H1 (cell line): ENCODE measurements around the gene GABRA1. TPM values are rescaled to one million over a fixed set of nuclear protein-coding genes. Genes with fewer than 3 reads are reported as not detected.

Source experiments
- CTCF ChIA-PET: fragments of 300-600 bp; sonication (Branson Sonifier 250); formaldehyde crosslinking; loops from one replicate; lab custom pipeline; 2021; ENCODE audit not compliant: partially characterized antibody; lab: Charles Lee
- POLR2A ChIA-PET: fragments of 300-600 bp; sonication (Branson Sonifier 250); formaldehyde crosslinking; loops from one replicate; lab custom pipeline; 2021; ENCODE audit warnings: inconsistent platforms; ENCODE audit not compliant: partially characterized antibody; lab: Charles Lee
- DNase-seq, 2 experiments: peaks; one replicate each; pipeline versions ENCODE4 v3.0.0 to v3.0.0-alpha.2; 2010 to 2022; ENCODE audit warnings: low spot score in 2 of 2, low read depth in 1 of 2, mixed read lengths in 1 of 2
- FAIRE-seq: peaks from 2 replicates; lab custom pipeline; 2011; peaks lifted over from hg19 to GRCh38; lab: Jason Lieb, UNC
- H2AFZ ChIP-seq: 2 replicates; pipeline ENCODE4 v1.8.1; 2012; ENCODE audit warnings: low read length, inconsistent platforms
- H2AK5ac ChIP-seq: 2 replicates; pipeline ENCODE4 v1.6.1; 2013; ENCODE audit warnings: low read depth, low read length
- H2BK120ac ChIP-seq: replicated peaks from 2 replicates; pipeline ENCODE3; 2013; ENCODE audit warnings: low read depth, low read length, inconsistent platforms
- H2BK12ac ChIP-seq: 2 replicates; pipeline ENCODE4 v1.6.1; 2013; ENCODE audit warnings: low read depth, low read length
- H2BK15ac ChIP-seq: 2 replicates; pipeline ENCODE4 v1.6.1; 2013; ENCODE audit warnings: low read length
- H2BK20ac ChIP-seq: 2 replicates; pipeline ENCODE4 v1.6.1; 2013; ENCODE audit warnings: low read length
- H2BK5ac ChIP-seq: 2 replicates; pipeline ENCODE4 v1.6.1; 2013; ENCODE audit warnings: low read depth, low read length
- H3K14ac ChIP-seq: 2 replicates; pipeline ENCODE4 v1.6.1; 2013; ENCODE audit warnings: inconsistent platforms; ENCODE audit not compliant: insufficient read length
- H3K18ac ChIP-seq: 2 replicates; pipeline ENCODE4 v1.6.1; 2013; ENCODE audit warnings: low read length; ENCODE audit errors: extremely low read depth
- H3K23ac ChIP-seq: 2 replicates; pipeline ENCODE4 v1.6.1; 2013; ENCODE audit warnings: inconsistent platforms; ENCODE audit not compliant: insufficient read length
- H3K23me2 ChIP-seq: 2 replicates; pipeline ENCODE4 v1.6.1; 2013; ENCODE audit warnings: low read depth, low read length
- H3K27ac ChIP-seq: 2 replicates; pipeline ENCODE4 v1.6.1; 2011; ENCODE audit warnings: low read depth, low read length, inconsistent platforms
- H3K27me3 ChIP-seq, 4 experiments: replicated peaks in 1 of 4; 1 replicate in 1 of 4; 2 replicates in 3 of 4; pipeline versions ENCODE4 v1.6.1 to v1.8.1; 2011 to 2013; ENCODE audit warnings: low read length in 3 of 4, mild to moderate bottlenecking in 3 of 4, inconsistent platforms in 2 of 4, mixed read lengths in 2 of 4, moderate library complexity in 1 of 4; ENCODE audit not compliant: control insufficient read depth in 3 of 4, insufficient read depth in 3 of 4; ENCODE audit errors: extremely low read depth in 1 of 4
- H3K36me3 ChIP-seq, 4 experiments: 2 replicates each; pipeline versions ENCODE4 v1.6.1 to v1.8.1; 2011 to 2013; ENCODE audit warnings: mild to moderate bottlenecking in 4 of 4, low read length in 3 of 4, moderate library complexity in 2 of 4, control low read depth in 1 of 4, inconsistent platforms in 1 of 4; ENCODE audit not compliant: insufficient read depth in 4 of 4, control insufficient read depth in 2 of 4
- H3K4ac ChIP-seq: replicated peaks from 2 replicates; pipeline ENCODE3; 2013; ENCODE audit warnings: low read length, low read depth, mixed read lengths, inconsistent platforms; ENCODE audit not compliant: insufficient read length
- H3K4me1 ChIP-seq, 4 experiments: replicated peaks in 1 of 4; 1 replicate in 1 of 4; 2 replicates in 3 of 4; pipeline versions ENCODE4 v1.6.1 to v1.8.1; 2011 to 2013; ENCODE audit warnings: low read length in 3 of 4, inconsistent platforms in 2 of 4, mixed read lengths in 1 of 4; ENCODE audit not compliant: insufficient read depth in 4 of 4, control insufficient read depth in 3 of 4
- H3K4me2 ChIP-seq, 2 experiments: 2 replicates each; pipeline versions ENCODE4 v1.6.1 to v1.8.1; 2011 to 2013; ENCODE audit warnings: low read depth in 2 of 2, low read length in 2 of 2, control low read depth in 1 of 2, inconsistent platforms in 1 of 2, mild to moderate bottlenecking in 1 of 2; ENCODE audit not compliant: insufficient read depth in 1 of 2
- H3K4me3 ChIP-seq, 4 experiments: fragments of 200-600, 300-600 bp in 1 of 4; sonication (generic), shearing (Covaris generic), sonication (Bioruptor Twin) in 1 of 4; 2 replicates each; pipeline versions ENCODE4 v1.5.1 to v1.8.1; 2011 to 2016; ENCODE audit warnings: low read length in 4 of 4, low read depth in 3 of 4, control low read depth in 2 of 4, inconsistent platforms in 2 of 4, mild to moderate bottlenecking in 2 of 4, mixed read lengths in 1 of 4, moderate library complexity in 1 of 4; ENCODE audit not compliant: insufficient read depth in 2 of 4; ENCODE audit errors: extremely low read depth in 1 of 4
- H3K56ac ChIP-seq: replicated peaks from 2 replicates; pipeline ENCODE3; 2013; ENCODE audit warnings: low read depth, mild to moderate bottlenecking, mixed read lengths, low read length, inconsistent platforms; ENCODE audit not compliant: insufficient read length
- H3K79me1 ChIP-seq: 2 replicates; pipeline ENCODE4 v1.6.1; 2013; ENCODE audit warnings: low read depth, low read length, control low read depth
- H3K79me2 ChIP-seq, 2 experiments: 2 replicates each; pipeline versions ENCODE4 v1.6.1 to v1.8.1; 2012 to 2013; ENCODE audit warnings: low read length in 2 of 2, mild to moderate bottlenecking in 2 of 2, inconsistent platforms in 1 of 2; ENCODE audit not compliant: insufficient read depth in 2 of 2, control insufficient read depth in 1 of 2
- H3K9ac ChIP-seq, 4 experiments: replicated peaks in 1 of 4; 1 replicate in 1 of 4; 2 replicates in 3 of 4; pipeline versions ENCODE4 v1.6.1 to v1.8.1; 2011 to 2013; ENCODE audit warnings: low read depth in 3 of 4, low read length in 3 of 4, control low read depth in 2 of 4, mild to moderate bottlenecking in 2 of 4, moderate library complexity in 2 of 4, inconsistent platforms in 1 of 4; ENCODE audit errors: extremely low read depth in 1 of 4
- H3K9me3 ChIP-seq, 2 experiments: 2 replicates each; pipeline versions ENCODE4 v1.6.1 to v1.8.1; 2012 to 2013; ENCODE audit warnings: mild to moderate bottlenecking in 2 of 2, moderate library complexity in 2 of 2, control low read depth in 1 of 2, inconsistent platforms in 1 of 2, low read depth in 1 of 2, low read length in 1 of 2, mixed read lengths in 1 of 2; ENCODE audit not compliant: insufficient read depth in 2 of 2
- H4K20me1 ChIP-seq, 2 experiments: replicated peaks in 1 of 2; 2 replicates each; pipeline versions ENCODE3 to v1.8.1; 2011 to 2013; ENCODE audit warnings: inconsistent platforms in 2 of 2, low read length in 2 of 2, mild to moderate bottlenecking in 1 of 2; ENCODE audit not compliant: insufficient read depth in 2 of 2, control insufficient read depth in 1 of 2
- H4K5ac ChIP-seq: 2 replicates; pipeline ENCODE4 v1.6.1; 2013; ENCODE audit warnings: low read length, low read depth, mixed read lengths, inconsistent platforms; ENCODE audit not compliant: insufficient read length
- H4K8ac ChIP-seq: 2 replicates; pipeline ENCODE4 v1.8.0; 2013; ENCODE audit warnings: mild to moderate bottlenecking, moderate library complexity, low read length, inconsistent platforms; ENCODE audit not compliant: insufficient read depth; ENCODE audit errors: extremely low read depth
- H4K91ac ChIP-seq: replicated peaks from 2 replicates; pipeline ENCODE3; 2013; ENCODE audit warnings: low read length, mixed read lengths, inconsistent platforms; ENCODE audit not compliant: insufficient read length
- ATF3 ChIP-seq: IDR thresholded peaks from 2 replicates; pipeline ENCODE4 v1.6.1; 2011; ENCODE audit warnings: low read depth, mild to moderate bottlenecking, low read length; ENCODE audit not compliant: insufficient read depth
- E2F6 ChIP-seq: IDR thresholded peaks from 2 replicates; pipeline ENCODE4 v1.6.1; 2012; ENCODE audit warnings: inconsistent platforms
- EZH2 ChIP-seq: fragments of 200-600 bp; sonication (generic); IDR thresholded peaks from 2 replicates; pipeline ENCODE4 v1.7.1; 2012; ENCODE audit warnings: low read depth, mild to moderate bottlenecking, moderate library complexity, low read length, inconsistent platforms; ENCODE audit not compliant: severe bottlenecking
- KDM5A ChIP-seq: fragments of 200-600 bp; IDR thresholded peaks from 2 replicates; pipeline ENCODE4 v1.7.1; 2012; ENCODE audit warnings: mild to moderate bottlenecking, low read length, inconsistent platforms, mixed read lengths
- RNF2 ChIP-seq: fragments of 200-900, 300-1000 bp; sonication (generic); IDR thresholded peaks from 2 replicates; pipeline ENCODE4 v1.7.1; 2016; ENCODE audit warnings: borderline replicate concordance, low read depth, mild to moderate bottlenecking, antibody characterized with exemption, low read length; ENCODE audit not compliant: poor library complexity, severe bottlenecking; ENCODE audit errors: missing control alignments
- SAP30 ChIP-seq: fragments of 300-600 bp; sonication (generic); IDR thresholded peaks from 2 replicates; pipeline ENCODE4 v1.7.1; 2012; ENCODE audit warnings: low read length, moderate library complexity, mild to moderate bottlenecking, inconsistent platforms; ENCODE audit not compliant: insufficient read depth, insufficient replicate concordance
- ZNF274 ChIP-seq: IDR thresholded peaks from 2 replicates; pipeline ENCODE4 v1.7.0; 2012; ENCODE audit warnings: low read length, borderline replicate concordance; ENCODE audit errors: extremely low read depth
- WGBS, 2 experiments: shearing (Covaris generic) in 1 of 2; methylation state at CpG; one replicate each; pipeline versions ENCODE4 v1.1.6 to v1.1.7; 2013 to 2015; ENCODE audit warnings: low lambda C conversion rate in 2 of 2, mixed read lengths in 2 of 2, inconsistent platforms in 1 of 2, low coverage in 1 of 2, missing lambda C conversion rate in 1 of 2; ENCODE audit not compliant: insufficient replicate concordance in 2 of 2, insufficient coverage in 1 of 2, insufficient read length in 1 of 2; ENCODE audit errors: extremely low coverage in 1 of 2, missing lambda C conversion rate in 1 of 2; 5-methylcytosine and 5-hydroxymethylcytosine counted together
- polyA plus RNA-seq, 7 experiments: library from polyadenylated mRNA; depleted of rRNA in 3 of 7; stranded (reverse) in 5 of 7; unstranded in 2 of 7; fragments of >200 nt in 5 of 7; fragments of 200-250 nt in 2 of 7; gene quantifications; 1 replicate in 5 of 7; 2 replicates in 1 of 7; 4 replicates in 1 of 7; pipeline versions ENCODE4 v1.2.1 to v1.2.3, GENCODE V29; 2011 to 2013; ENCODE audit warnings: missing spikeins in 2 of 7, mixed read lengths in 2 of 7
- total RNA-seq: library from RNA; stranded (reverse); fragmentation: NEBNext Ultra II Directional; extraction: Animal tissue kit (Norgen Biotek cat#: 25700); gene quantifications from 2 replicates; pipeline ENCODE4 v1.2.1, GENCODE V29; 2021

Gene GABRA1
- total and polyA plus RNA-seq, 2 of the 8 experiments (the other 6 are each of a cell fraction or from before 2014, with no cell fraction given): 4.7 to 16.2 TPM

GRCh38 chr5:161799316-161799715 is 48.6 kb upstream of the GABRA1 start:
- Histone ChIP-seq H3K4me3 (no peak overlapping the region), H3K23ac (no peak overlapping the region), H4K5ac (no peak overlapping the region), H2AFZ (no peak overlapping the region), H3K79me2 (no peaks in the 10 kb centered on the region), H3K79me1 (no peaks in the 10 kb centered on the region), H3K9ac (no peak overlapping the region), H2BK20ac (no peak overlapping the region), H3K4ac (no peak overlapping the region), H3K4me1 (no peaks in the 10 kb centered on the region), H4K91ac (no peak overlapping the region), H3K27me3 (no peaks in the 10 kb centered on the region), H3K4me2 (no peak overlapping the region), H3K56ac (no peak overlapping the region), H3K27ac (no peak overlapping the region), H3K9me3 (no peaks in the 10 kb centered on the region), H4K20me1 (no peaks in the 10 kb centered on the region), H2BK15ac (no peak overlapping the region), H2BK120ac (no peak overlapping the region), H2BK5ac (no peak overlapping the region), H3K18ac (no peak overlapping the region)
- FAIRE-seq: no peak
- WGBS, 2 experiments: 92% methylated on average over 3 of the region's 3 CpGs; no CpG with 5 or more reads in 1 of the 2 experiments
- TF ChIP-seq E2F6 (no peak), ZNF274 (no peak), KDM5A (no peak), ATF3 (no peak), RNF2 (no peak), SAP30 (no peak), EZH2 (no peak)
- TF ChIP-seq, all 59 proteins: peak for 0
- H3K36me3 ChIP-seq: no peaks in the 10 kb centered on the region
- CTCF ChIA-PET: no interaction called here
- H3K14ac ChIP-seq: no peak overlapping the region
- H2AK5ac ChIP-seq: no peak overlapping the region
- no peak overlapping the region for H2BK12ac ChIP-seq
- DNase-seq: no peak
- POLR2A ChIA-PET: no interaction called here
- no peaks in the 10 kb centered on the region for H3K23me2 ChIP-seq
- no peak overlapping the region for H4K8ac ChIP-seq
